Bronchial epithelial cell (primary cell): ENCODE measurements around the gene DCC. TPM values are rescaled to one million over a fixed set of nuclear protein-coding genes. Genes with fewer than 3 reads are reported as not detected.

Experiments
- DNase-seq: peaks from one replicate; pipeline ENCODE4 v3.0.0-alpha.2; 2010; ENCODE audit warnings: low read depth
- FAIRE-seq: peaks from 2 replicates; lab custom pipeline; 2011; peaks lifted over from hg19 to GRCh38; lab: Jason Lieb, UNC
- H3K27me3 ChIP-seq: 2 replicates; pipeline ENCODE4 v1.5.1; 2011; ENCODE audit warnings: low read length; ENCODE audit not compliant: control insufficient read depth, insufficient read depth
- H3K36me3 ChIP-seq: 2 replicates; pipeline ENCODE4 v1.5.1; 2011; ENCODE audit warnings: low read length; ENCODE audit not compliant: control insufficient read depth, insufficient read depth
- H3K4me3 ChIP-seq: 2 replicates; pipeline ENCODE4 v1.5.1; 2011; ENCODE audit warnings: mild to moderate bottlenecking, low read depth, low read length, control low read depth
- total RNA-seq: library from RNA; depleted of rRNA; stranded (reverse); fragments of >200 nt; gene quantifications from 2 replicates; pipeline ENCODE4 v1.2.1, GENCODE V29; 2014
- TF ChIP-seq, protein P1 (sequence below): IDR thresholded peaks from 2 replicates; pipeline ENCODE4 v1.5.1; 2011; ENCODE audit warnings: mild to moderate bottlenecking, moderate library complexity, low read length, control low read depth, inconsistent platforms; ENCODE audit not compliant: insufficient read depth, severe bottlenecking

Gene DCC
- total RNA-seq, 1 donor from 2014 or later = not detected

DNA sequence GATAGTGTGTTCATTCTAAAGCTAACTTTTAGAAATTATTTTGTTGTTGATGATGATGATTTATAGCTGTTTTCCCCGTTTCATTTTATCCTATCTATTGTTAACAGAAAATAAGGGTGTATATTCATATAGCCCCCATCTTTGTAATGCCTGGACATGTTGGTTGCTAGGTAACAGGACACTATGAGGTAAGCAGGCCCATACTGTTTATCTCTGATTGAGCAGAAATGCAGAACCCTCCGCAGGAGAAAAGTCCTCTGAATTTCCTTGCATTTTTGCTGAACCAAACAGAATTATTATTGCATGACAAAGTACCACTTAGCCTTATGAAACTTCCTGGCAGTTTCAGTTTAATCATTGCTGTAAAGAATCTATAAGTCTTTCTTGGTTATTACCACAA is 339.4 kb downstream of the DCC start:
- FAIRE-seq (no peak), DNase-seq (no peak)
- H3K36me3 ChIP-seq = no peaks in the 10 kb centered on the region
- no peaks in the 10 kb centered on the region for H3K27me3 ChIP-seq
- TF ChIP-seq, protein P1, sequence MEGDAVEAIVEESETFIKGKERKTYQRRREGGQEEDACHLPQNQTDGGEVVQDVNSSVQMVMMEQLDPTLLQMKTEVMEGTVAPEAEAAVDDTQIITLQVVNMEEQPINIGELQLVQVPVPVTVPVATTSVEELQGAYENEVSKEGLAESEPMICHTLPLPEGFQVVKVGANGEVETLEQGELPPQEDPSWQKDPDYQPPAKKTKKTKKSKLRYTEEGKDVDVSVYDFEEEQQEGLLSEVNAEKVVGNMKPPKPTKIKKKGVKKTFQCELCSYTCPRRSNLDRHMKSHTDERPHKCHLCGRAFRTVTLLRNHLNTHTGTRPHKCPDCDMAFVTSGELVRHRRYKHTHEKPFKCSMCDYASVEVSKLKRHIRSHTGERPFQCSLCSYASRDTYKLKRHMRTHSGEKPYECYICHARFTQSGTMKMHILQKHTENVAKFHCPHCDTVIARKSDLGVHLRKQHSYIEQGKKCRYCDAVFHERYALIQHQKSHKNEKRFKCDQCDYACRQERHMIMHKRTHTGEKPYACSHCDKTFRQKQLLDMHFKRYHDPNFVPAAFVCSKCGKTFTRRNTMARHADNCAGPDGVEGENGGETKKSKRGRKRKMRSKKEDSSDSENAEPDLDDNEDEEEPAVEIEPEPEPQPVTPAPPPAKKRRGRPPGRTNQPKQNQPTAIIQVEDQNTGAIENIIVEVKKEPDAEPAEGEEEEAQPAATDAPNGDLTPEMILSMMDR = no peak
- no peak overlapping the region for H3K4me3 ChIP-seq

DNA sequence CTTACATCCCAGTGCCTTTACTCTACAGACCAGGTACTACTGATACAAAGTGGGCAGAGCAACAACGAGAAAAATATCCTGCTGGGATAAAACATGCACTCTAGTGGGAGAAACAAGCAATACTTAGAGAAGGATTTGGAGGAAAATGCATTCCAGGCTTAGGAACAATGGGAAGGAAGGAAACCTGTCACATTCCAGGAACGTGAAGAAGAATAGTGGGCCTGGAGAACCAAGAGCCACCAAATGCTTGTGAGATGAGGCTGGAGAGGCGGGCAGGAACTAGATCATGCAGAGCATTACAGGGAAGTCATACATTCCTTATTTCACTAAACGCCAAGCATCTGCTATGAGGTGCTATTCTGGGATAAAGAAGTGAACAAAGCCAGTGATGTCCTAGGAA is 342.3 kb downstream of the DCC start:
- TF ChIP-seq, protein P1 = no peak
- Histone ChIP-seq H3K4me3 (no peak overlapping the region), H3K36me3 (no peaks in the 10 kb centered on the region), H3K27me3 (no peaks in the 10 kb centered on the region)
- DNase-seq = no peak
- no peak for FAIRE-seq

DNA sequence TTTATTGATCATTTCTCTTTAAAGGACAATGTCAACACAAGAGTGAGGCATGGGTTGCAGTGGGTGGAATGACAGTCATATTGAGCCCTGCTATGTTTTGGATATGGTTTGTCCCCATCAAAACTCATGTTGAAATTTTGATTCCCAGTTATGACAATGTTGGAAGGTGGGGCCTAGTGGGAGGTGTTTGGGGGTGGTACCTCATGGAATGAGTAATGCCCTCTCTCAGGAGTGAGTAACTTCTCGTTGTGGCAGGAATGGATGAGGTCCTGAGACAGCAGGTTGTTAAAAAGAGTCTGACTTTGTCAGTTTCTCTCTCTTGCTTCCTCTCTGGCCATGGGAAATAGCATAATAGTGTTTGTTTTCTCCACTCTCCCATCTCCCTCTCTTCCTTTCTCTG is 345.3 kb downstream of the DCC start:
- no peaks in the 10 kb centered on the region for H3K27me3 ChIP-seq
- H3K4me3 ChIP-seq = no peak overlapping the region
- DNase-seq = peak; percentile 6
- TF ChIP-seq, protein P1 = no peak
- FAIRE-seq = no peak
- H3K36me3 ChIP-seq = no peaks in the 10 kb centered on the region

DNA sequence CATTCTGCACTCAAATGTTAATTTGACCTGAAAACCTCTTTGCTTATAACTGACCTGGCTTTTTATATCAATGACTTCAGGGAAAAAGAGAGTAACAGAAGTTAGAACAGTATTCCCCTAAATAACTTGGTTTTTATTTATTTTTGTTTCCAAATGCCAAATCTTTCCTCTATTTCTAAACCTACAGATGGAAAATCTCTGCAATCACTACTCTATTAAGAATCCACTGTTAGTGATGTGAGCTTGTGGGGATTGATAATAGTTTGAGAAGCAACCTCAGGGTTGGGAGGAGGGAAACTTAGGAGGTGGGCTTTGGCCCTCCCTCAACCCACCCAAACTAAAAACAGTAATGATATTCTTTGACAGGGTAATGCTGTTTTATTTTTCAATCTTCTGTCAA is 351.8 kb downstream of the DCC start:
- Histone ChIP-seq H3K36me3 (no peaks in the 10 kb centered on the region), H3K27me3 (no peaks in the 10 kb centered on the region), H3K4me3 (no peak overlapping the region)
- TF ChIP-seq, protein P1 = no peak
- FAIRE-seq (no peak), DNase-seq (no peak)

DNA sequence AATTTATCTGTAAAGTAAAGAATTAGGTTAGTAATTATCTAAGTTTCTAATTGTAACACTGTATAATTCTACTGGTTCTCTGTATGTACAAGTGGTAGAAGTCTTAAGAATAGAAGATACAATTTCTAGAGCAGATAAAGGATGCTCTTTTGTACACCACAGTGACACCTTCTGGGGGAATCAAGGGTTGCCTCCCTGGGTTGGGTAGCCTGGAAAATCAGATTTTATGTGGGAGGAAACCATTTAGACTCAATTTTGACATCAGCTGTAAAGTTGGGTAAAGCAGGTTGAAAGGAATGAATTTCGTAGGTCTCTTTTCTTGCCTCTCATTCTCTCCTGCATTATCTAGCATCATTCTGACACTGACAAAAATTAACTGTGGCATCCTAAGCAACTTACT is 354.8 kb downstream of the DCC start:
- TF ChIP-seq, protein P1 = peak; percentile 22
- DNase-seq (no peak), FAIRE-seq (no peak)
- Histone ChIP-seq H3K27me3 (no peaks in the 10 kb centered on the region), H3K36me3 (no peaks in the 10 kb centered on the region), H3K4me3 (no peak overlapping the region)

DNA sequence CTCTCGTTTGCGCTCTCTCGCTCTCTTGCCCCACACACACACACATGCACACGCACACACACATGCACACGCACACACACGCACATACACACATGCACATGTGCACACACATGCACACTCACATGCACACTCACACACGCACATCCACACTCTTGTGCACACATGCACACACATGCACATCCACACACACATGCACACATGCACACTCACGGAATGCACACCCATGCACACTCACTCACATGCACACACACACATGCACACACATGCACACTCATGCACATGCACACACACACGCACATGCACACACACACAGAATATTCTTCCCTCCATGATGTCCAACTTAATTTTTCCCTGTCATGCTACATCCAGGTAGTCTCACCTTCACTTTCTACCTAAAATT is 360.1 kb downstream of the DCC start:
- H3K36me3 ChIP-seq = no peaks in the 10 kb centered on the region
- FAIRE-seq (peak; percentile 40), DNase-seq (no peak)
- no peak overlapping the region for H3K4me3 ChIP-seq
- no peaks in the 10 kb centered on the region for H3K27me3 ChIP-seq
- TF ChIP-seq, protein P1 = no peak
